ENCODE results near the gene PIM3.

Gene PIM3

GRCh38 chr22:49994361-49995040 lies 33.9 kb downstream of the PIM3 start:
- no peak for TF ChIP-seq CTCF (IDR thresholded peaks at IDR 0.05; ENCODE audit: control extremely low read depth, extremely low read depth, low read depth, missing control alignments)
- ChIA-PET POLR2A (no interaction called here), CTCF (interaction anchor here (0.7 to 4.0 kb wide), 11 partner anchors 8 to 227 kb away, joined by 3 to 31 read pairs (median 7); no protein-coding TSS in a partner anchor)
- no peak for DNase-seq (ENCODE audit: extremely low spot score)

DNA sequence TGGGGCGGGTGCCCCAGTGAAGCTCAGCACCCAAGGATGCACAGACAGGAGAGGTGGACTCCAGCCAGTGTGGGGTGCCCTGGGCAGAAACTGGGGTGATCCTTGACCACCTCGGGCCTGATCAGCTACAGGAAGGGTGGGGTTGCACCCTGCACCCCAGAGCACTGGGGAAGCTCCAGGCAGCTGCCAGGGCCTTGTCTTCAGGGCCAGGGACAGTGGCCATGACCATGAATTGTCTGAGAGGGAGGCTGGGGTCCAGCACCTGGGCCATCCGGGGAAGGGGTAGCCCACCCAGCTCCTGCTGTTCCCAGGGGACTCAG lies 34.4 kb downstream of the PIM3 start:
- no peak for TF ChIP-seq CTCF (IDR thresholded peaks at IDR 0.05; ENCODE audit: control extremely low read depth, extremely low read depth, low read depth, missing control alignments)
- POLR2A ChIA-PET: no interaction called here
- CTCF ChIA-PET: interaction anchor here (0.7 to 4.0 kb wide), 7 partner anchors 12 to 228 kb away, joined by 3 to 31 read pairs (median 7); no protein-coding TSS in a partner anchor
- no peak for DNase-seq (ENCODE audit: extremely low spot score)

DNA sequence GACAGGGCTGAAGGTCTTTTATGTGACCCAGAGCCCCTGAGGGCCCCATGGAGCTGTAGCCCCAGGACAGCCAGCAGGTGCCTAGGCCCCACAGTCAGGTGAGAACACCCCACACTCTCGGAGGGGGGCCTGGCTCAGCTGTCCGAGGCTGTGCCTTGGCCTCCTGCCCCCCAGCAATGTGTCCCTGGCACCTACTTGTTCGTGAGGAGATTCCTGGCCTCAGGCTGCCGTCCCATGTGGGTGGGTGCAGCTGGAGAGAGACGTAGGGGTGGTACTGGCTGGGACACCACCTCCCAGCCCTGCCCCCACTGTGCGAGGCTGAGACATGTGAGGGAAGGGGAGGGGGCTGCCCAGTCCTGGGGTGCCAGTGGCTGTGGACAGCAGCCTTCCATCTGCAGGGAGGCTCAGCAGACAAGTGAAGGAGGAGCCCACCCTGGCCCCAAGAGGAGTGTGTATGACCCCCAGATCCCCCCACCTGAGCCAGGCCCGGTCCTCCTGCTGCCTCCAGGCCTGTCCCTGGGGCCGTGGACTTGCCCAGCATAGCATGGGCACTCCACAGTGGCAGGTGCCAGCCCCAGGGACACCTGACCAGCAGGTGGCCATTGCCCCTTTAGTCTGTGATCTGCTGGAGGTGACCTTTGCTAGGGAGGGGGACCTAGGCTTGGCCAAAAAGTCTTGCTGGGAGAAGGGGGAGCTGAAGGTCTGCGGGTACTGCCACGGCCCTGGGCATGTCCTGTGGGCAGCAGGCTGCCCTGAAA lies 35.0 kb downstream of the PIM3 start:
- TF ChIP-seq CTCF (IDR thresholded peaks at IDR 0.05; ENCODE audit: control extremely low read depth, extremely low read depth, low read depth, missing control alignments): no peak
- ChIA-PET CTCF (interaction anchor here (1.1 to 4.0 kb wide), 6 partner anchors 11 to 228 kb away, joined by 3 to 31 read pairs (median 12); no protein-coding TSS in a partner anchor), POLR2A (no interaction called here)
- no peak for DNase-seq (ENCODE audit: extremely low spot score)

DNA sequence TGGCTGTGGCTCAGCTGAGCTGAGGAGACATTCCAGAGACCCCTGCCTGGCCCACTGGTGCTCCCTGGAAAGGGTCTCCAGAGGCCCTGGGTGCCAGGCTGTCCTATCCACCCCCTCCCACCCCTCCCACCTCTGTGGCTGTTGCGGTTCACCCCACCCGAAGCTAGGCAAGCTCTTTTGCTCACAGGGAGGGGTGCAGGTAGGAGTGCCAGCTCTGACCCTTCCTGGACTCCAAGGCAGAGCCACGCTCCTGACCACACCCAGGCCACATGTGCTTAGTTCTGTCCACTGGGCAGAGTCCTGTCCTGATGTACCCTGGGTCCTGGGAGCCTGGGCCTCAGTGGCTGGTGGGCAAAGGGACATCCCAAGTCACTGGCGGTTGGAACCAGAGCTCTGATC lies 35.5 kb downstream of the PIM3 start:
- DNase-seq (ENCODE audit: extremely low spot score): no peak
- ChIA-PET CTCF (no interaction called here), POLR2A (no interaction called here)
- no peak for TF ChIP-seq CTCF (IDR thresholded peaks at IDR 0.05; ENCODE audit: control extremely low read depth, extremely low read depth, low read depth, missing control alignments)

- TF ChIP-seq CTCF (IDR thresholded peaks at IDR 0.05; ENCODE audit: control extremely low read depth, extremely low read depth, low read depth, missing control alignments): no peak
- peak; percentile 17 for DNase-seq (ENCODE audit: extremely low spot score)
- CTCF ChIA-PET: no interaction called here
- POLR2A ChIA-PET: no interaction called here
Measured at GRCh38 chr22:49996518-49997250, 36.1 kb downstream of the PIM3 start.

DNA sequence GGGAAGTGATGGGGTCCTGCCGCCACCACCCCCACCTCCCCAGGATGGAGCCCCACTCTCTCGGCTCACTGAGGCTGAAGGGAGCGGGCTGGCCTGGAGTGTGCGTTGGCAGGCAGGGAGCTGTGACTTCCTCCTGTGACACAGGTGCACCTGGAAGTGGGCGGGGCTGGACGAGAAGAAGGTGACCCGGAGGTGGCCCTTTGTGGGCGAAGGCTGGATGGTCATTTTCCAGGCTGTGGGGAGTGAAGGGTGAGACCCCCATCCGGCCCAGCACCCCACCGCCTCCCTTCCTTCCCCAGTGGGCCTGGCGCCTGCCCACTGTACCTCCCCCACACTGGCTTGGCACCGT lies 36.7 kb downstream of the PIM3 start:
- DNase-seq (ENCODE audit: extremely low spot score): no peak
- CTCF ChIA-PET: no interaction called here
- no peak for TF ChIP-seq CTCF (IDR thresholded peaks at IDR 0.05; ENCODE audit: control extremely low read depth, extremely low read depth, low read depth, missing control alignments)
- POLR2A ChIA-PET: no interaction called here
